ENCODE results near the gene PTGDR2. TPM values are rescaled to one million over a fixed set of nuclear protein-coding genes. Genes with fewer than 3 reads are reported as not detected.

The PTGDR2 gene
- total and polyA plus RNA-seq, 5 donors: 0.14 to 0.20 TPM; not detected in 3

- peaks cover 3% of the 10 kb centered on the region for H3K9me3 ChIP-seq (ENCODE audit: control insufficient read depth, low read length)
- DNase-seq (no peak), ATAC-seq (no peak)
- H3K4me3 ChIP-seq (ENCODE audit: low read length): no peak overlapping the region
- no peak overlapping the region for H3K27ac ChIP-seq (ENCODE audit: low read length)
- H3K4me1 ChIP-seq (ENCODE audit: control insufficient read depth, insufficient read depth, low read length): no peaks in the 10 kb centered on the region
- H3K27me3 ChIP-seq (ENCODE audit: control insufficient read depth, insufficient read depth): no peaks in the 10 kb centered on the region
- intact Hi-C loops (cut with DNase I): no loop called here
- 85% methylated on average over 2 of the region's 2 CpGs for WGBS
Observed at GRCh38 chr11:60814112-60814511, 41.6 kb downstream of the PTGDR2 start.

GRCh38 chr11:60813324-60813723 is 42.4 kb downstream of the PTGDR2 start:
- no peaks in the 10 kb centered on the region for H3K27me3 ChIP-seq (ENCODE audit: control insufficient read depth, insufficient read depth)

GRCh38 chr11:60810569-60810968 is 45.2 kb downstream of the PTGDR2 start:
- ATAC-seq: peak; percentile 47 to 82
- no peak for DNase-seq
- 47% methylated on average over 8 of the region's 8 CpGs for WGBS
- Histone ChIP-seq H3K9me3 (ENCODE audit: control insufficient read depth, low read length) (no peaks in the 10 kb centered on the region), H3K27me3 (ENCODE audit: control insufficient read depth, insufficient read depth) (no peaks in the 10 kb centered on the region), H3K4me3 (ENCODE audit: low read length) (no peak overlapping the region), H3K4me1 (ENCODE audit: control insufficient read depth, insufficient read depth, low read length) (no peaks in the 10 kb centered on the region), H3K27ac (ENCODE audit: low read length) (no peak overlapping the region)
- intact Hi-C loops (cut with DNase I): no loop called here

More at GRCh38 chr11:60813324-60813723, 42.4 kb downstream of the PTGDR2 start:
- peaks cover 3% of the 10 kb centered on the region for H3K9me3 ChIP-seq (ENCODE audit: control insufficient read depth, low read length)
- WGBS: 83% methylated on average over 1 of the region's 1 CpG
- no peaks in the 10 kb centered on the region for H3K4me1 ChIP-seq (ENCODE audit: control insufficient read depth, insufficient read depth, low read length)
- no peak overlapping the region for H3K4me3 ChIP-seq (ENCODE audit: low read length)
- DNase-seq (no peak), ATAC-seq (no peak)
- intact Hi-C loops (cut with DNase I): no loop called here
- H3K27ac ChIP-seq (ENCODE audit: low read length): no peak overlapping the region

- H3K4me3 ChIP-seq (ENCODE audit: low read length): no peak overlapping the region
- intact Hi-C loops (cut with DNase I): no loop called here
- no peak for ATAC-seq
- no peak overlapping the region for H3K27ac ChIP-seq (ENCODE audit: low read length)
- no peaks in the 10 kb centered on the region for H3K27me3 ChIP-seq (ENCODE audit: control insufficient read depth, insufficient read depth)
- WGBS: 93% methylated on average over 4 of the region's 4 CpGs
- H3K4me1 ChIP-seq (ENCODE audit: control insufficient read depth, insufficient read depth, low read length): no peaks in the 10 kb centered on the region
- DNase-seq: no peak
- no peaks in the 10 kb centered on the region for H3K9me3 ChIP-seq (ENCODE audit: control insufficient read depth, low read length)
Observed at GRCh38 chr11:60810151-60810550, 45.6 kb downstream of the PTGDR2 start.

GRCh38 chr11:60809691-60810090 is 46.1 kb downstream of the PTGDR2 start:
- no peaks in the 10 kb centered on the region for H3K27me3 ChIP-seq (ENCODE audit: control insufficient read depth, insufficient read depth)
- DNase-seq (no peak), ATAC-seq (peak in 1 of 2 donors; percentile 32)
- WGBS: 89% methylated on average over 11 of the region's 11 CpGs
- no peaks in the 10 kb centered on the region for H3K9me3 ChIP-seq (ENCODE audit: control insufficient read depth, low read length)
- intact Hi-C loops (cut with DNase I): no loop called here
- H3K4me1 ChIP-seq (ENCODE audit: control insufficient read depth, insufficient read depth, low read length): no peaks in the 10 kb centered on the region
- no peak overlapping the region for H3K27ac ChIP-seq (ENCODE audit: low read length)
- H3K4me3 ChIP-seq (ENCODE audit: low read length): no peak overlapping the region

- ATAC-seq (no peak), DNase-seq (no peak)
- Histone ChIP-seq H3K4me1 (ENCODE audit: control insufficient read depth, insufficient read depth, low read length) (no peaks in the 10 kb centered on the region), H3K27ac (ENCODE audit: low read length) (no peak overlapping the region), H3K9me3 (ENCODE audit: control insufficient read depth, low read length) (no peaks in the 10 kb centered on the region), H3K27me3 (ENCODE audit: control insufficient read depth, insufficient read depth) (no peaks in the 10 kb centered on the region), H3K4me3 (ENCODE audit: low read length) (no peak overlapping the region)
- 69% methylated on average over 3 of the region's 3 CpGs for WGBS
- intact Hi-C loops (cut with DNase I): no loop called here
Observed at GRCh38 chr11:60809249-60809648, 46.5 kb downstream of the PTGDR2 start.

GRCh38 chr11:60803273-60803936 is 52.3 kb downstream of the PTGDR2 start:
- no peak overlapping the region for H3K4me3 ChIP-seq (ENCODE audit: low read length)
- H3K27ac ChIP-seq (ENCODE audit: low read length): no peak overlapping the region
- no peaks in the 10 kb centered on the region for H3K27me3 ChIP-seq (ENCODE audit: control insufficient read depth, insufficient read depth)
- ATAC-seq (no peak), DNase-seq (no peak)
- H3K9me3 ChIP-seq (ENCODE audit: control insufficient read depth, low read length): no peaks in the 10 kb centered on the region
- no peaks in the 10 kb centered on the region for H3K4me1 ChIP-seq (ENCODE audit: control insufficient read depth, insufficient read depth, low read length)
- 74% methylated on average over 7 of the region's 7 CpGs for WGBS
- intact Hi-C loops (cut with DNase I): no loop called here

GRCh38 chr11:60801194-60801593 is 54.6 kb downstream of the PTGDR2 start:
- 92% methylated on average over 10 of the region's 10 CpGs for WGBS
- Histone ChIP-seq H3K27me3 (ENCODE audit: control insufficient read depth, insufficient read depth) (no peaks in the 10 kb centered on the region), H3K4me3 (ENCODE audit: low read length) (no peak overlapping the region), H3K27ac (ENCODE audit: low read length) (no peak overlapping the region), H3K9me3 (ENCODE audit: control insufficient read depth, low read length) (no peaks in the 10 kb centered on the region), H3K4me1 (ENCODE audit: control insufficient read depth, insufficient read depth, low read length) (no peaks in the 10 kb centered on the region)
- ATAC-seq (no peak), DNase-seq (no peak)
- intact Hi-C loops (cut with DNase I): no loop called here

Other genes starting within 250 kb of the PTGDR2 start
- not detected for gene MS4A8, start 156.3 kb downstream of the PTGDR2 start, total RNA-seq
- gene MS4A8, start 156.3 kb downstream of the PTGDR2 start, polyA plus RNA-seq: 0.16 TPM
- not detected for gene MS4A18, start 131.2 kb downstream of the PTGDR2 start, total RNA-seq
- gene MS4A18, start 131.2 kb downstream of the PTGDR2 start, polyA plus RNA-seq: not detected
- not detected for gene MS4A15, start 99.1 kb downstream of the PTGDR2 start, total RNA-seq
- not detected for gene MS4A15, start 99.1 kb downstream of the PTGDR2 start, polyA plus RNA-seq
- gene MS4A10, start 70.6 kb downstream of the PTGDR2 start, total RNA-seq: not detected
- not detected for gene MS4A10, start 70.6 kb downstream of the PTGDR2 start, polyA plus RNA-seq
- gene CCDC86, start 13.8 kb downstream of the PTGDR2 start, total RNA-seq: 10 to 100 TPM in 1 of 4 donors, 1 to 10 TPM in 3; 6.5 to 12.5 (median 7.4) TPM
- gene CCDC86, start 13.8 kb downstream of the PTGDR2 start, polyA plus RNA-seq: 7.8 TPM
- not detected for gene ZP1, start 11.6 kb upstream of the PTGDR2 start, total RNA-seq
- 0.16 TPM for gene ZP1, start 11.6 kb upstream of the PTGDR2 start, polyA plus RNA-seq
- 10 to 100 TPM; 35.4 to 43.4 (median 38.8) TPM for gene PRPF19, start 50.6 kb upstream of the PTGDR2 start, total RNA-seq
- gene PRPF19, start 50.6 kb upstream of the PTGDR2 start, polyA plus RNA-seq: 31.5 TPM
- 100 to 1,000 TPM; 103 to 119 (median 117) TPM for gene TMEM109, start 58.2 kb upstream of the PTGDR2 start, total RNA-seq
- 112 TPM for gene TMEM109, start 58.2 kb upstream of the PTGDR2 start, polyA plus RNA-seq
- gene TMEM132A, start 68.5 kb upstream of the PTGDR2 start, total RNA-seq: 10 to 100 TPM in 1 of 4 donors, 1 to 10 TPM in 3; 5.1 to 10.2 (median 7.0) TPM
- 6.8 TPM for gene TMEM132A, start 68.5 kb upstream of the PTGDR2 start, polyA plus RNA-seq
- 10 to 100 TPM; 17.4 to 24.7 (median 22.1) TPM for gene SLC15A3, start 96.2 kb upstream of the PTGDR2 start, total RNA-seq
- 24.6 TPM for gene SLC15A3, start 96.2 kb upstream of the PTGDR2 start, polyA plus RNA-seq
- gene CD6, start 115.7 kb upstream of the PTGDR2 start, total RNA-seq: 1 to 10 TPM in 2 of 4 donors, under 1 TPM in 2; 0.71 to 1.7 (median 0.87) TPM
- 0.11 TPM for gene CD6, start 115.7 kb upstream of the PTGDR2 start, polyA plus RNA-seq
- under 1 TPM; 0.25 to 0.72 (median 0.40) TPM for gene CD5, start 246.5 kb upstream of the PTGDR2 start, total RNA-seq
- 0.05 TPM for gene CD5, start 246.5 kb upstream of the PTGDR2 start, polyA plus RNA-seq